Stimulated activated naive CD4-positive, alpha-beta T cell treated with Interleukin-2 at 50 U/mL for 16 hours (primary cell): Measurements from ENCODE around the gene RLN3.
"Not testable (repeated sequence)": the region's sequence is repeated elsewhere in the genome, so short reads cannot be mapped to it uniquely, and the experiment has no call there.

Experiments
- DNase-seq: peaks from one replicate; lab custom pipeline; 2025; lab: John Stamatoyannopoulos, UW

The RLN3 gene

DNA sequence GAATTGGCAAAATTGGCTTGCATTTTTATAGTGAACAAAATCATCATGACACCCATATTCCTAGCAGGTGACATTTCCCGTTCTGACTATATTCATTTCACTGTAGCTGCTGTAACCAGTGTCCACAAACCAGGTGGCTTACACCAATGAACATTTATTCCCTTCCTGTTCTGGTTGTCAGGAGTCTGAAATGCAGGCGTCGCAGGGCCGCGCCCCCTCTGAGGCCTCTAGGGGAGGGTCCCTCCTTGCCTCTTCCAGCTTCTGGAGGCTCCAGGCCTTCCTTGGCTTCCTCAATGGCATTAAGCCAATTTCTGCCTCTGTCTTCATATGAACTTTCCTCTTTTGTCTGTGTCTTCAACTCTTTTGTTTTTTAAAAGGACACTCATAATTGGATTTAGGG lies 6.5 kb upstream of the RLN3 start:
- no peak for DNase-seq

DNA sequence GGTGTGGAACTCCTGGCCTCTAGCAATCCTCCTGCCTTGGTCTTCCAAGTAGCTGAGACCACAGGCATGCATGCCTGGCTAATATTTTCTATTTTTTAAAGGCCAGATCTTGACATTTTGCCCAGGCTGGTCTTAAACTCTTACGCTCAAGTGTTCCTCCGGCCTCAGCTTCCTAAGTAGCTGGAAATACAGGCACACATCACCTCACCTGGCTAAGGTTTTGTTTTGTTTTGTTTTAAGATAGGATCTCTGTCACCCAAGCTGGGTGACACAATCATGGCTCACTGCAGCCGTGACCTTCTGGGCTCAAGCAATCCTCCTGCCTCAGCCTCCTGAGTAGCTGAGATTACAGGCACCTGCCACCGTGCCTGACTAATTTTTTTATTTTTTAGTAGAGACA lies 5.5 kb upstream of the RLN3 start:
- no peak for DNase-seq

DNA sequence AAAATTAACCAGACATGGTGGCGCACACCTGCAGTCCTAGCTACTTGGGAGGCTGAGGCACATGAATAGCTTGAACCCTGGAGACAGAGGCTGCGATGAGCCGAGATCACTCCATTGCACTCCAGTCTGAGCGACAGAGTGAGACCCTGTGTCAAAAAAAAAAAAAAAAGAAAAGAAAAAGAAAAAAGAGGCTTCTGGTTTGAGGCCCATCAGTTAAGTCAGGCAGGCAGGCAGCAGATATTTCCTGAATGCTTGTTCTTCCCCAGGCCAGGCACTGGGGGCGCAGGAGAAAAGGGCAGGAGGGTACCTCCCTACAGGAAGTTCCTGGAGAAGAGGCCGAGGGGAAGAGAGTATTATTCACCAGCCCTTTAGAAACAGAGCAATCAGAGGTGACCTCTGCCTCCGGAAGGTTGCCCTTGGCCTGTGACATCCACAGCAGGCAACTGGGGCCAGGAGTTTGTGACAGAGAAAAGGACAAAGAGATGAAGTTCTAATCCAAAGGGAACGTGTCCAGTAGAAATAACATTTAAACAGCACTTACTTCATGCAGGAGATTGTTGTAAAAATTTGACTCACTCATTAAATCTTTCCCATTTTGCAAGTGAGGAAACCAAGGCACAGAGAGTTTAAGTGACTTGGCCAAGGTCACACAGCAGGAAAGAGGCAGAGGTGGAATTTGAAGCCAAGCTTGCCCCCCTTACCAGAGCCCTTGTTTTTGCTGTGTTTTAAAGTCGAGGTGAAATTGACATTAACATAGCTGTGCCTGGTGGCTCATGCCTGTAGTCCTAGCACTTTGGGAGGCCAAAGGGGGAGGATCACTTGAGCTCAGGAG lies 4.3 kb upstream of the RLN3 start:
- no peak for DNase-seq

DNA sequence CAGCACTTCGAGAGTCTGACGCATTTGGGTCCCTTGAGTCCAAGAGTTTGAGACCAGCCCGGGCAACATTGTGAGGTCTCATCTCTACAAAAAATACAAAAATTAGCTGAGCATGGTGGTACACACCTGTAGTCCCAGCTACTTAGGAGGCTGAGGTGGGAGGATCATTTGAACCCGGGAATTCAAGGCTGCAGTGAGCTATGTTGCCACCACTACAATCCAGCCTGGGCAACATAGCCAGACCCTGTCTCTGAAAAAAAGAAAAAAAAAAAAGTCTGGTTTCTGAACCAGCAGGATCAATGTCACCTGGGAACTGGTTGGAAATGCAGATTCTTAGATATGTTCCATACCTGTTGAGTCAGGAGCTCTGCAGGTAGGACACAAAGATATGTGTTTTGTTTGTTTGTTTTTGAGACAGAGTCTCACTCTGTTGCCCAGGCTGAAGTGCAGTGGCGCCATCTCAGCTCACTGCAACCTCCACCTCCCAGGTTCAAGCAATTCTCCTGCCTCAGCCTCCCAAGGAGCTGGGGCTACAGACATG lies 1.2 kb upstream of the RLN3 start:
- DNase-seq = not testable (repeated sequence)

DNA sequence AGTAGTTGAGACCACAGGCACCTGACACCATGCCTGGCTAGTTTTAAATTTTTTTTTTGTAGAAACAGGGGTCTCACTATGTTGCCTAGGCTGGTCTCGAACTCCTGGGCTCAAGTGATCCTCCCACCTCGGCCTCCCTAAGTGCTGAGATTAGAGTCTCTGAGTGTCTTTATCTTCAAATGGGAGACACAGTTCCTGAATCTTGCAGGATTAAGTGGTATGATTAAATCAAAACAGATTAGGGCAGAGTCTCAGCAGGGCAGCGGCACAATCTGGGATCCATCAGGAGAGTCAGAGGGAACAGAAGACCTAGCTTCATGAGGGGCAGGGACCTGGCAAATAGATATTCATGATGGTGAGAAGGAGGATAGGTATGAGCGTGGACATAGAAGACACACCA lies 953 bp downstream of the RLN3 start:
- DNase-seq = no peak

- no peak for DNase-seq
Measured at GRCh38 chr19:14030997-14031718, 3.2 kb downstream of the RLN3 start.

DNA sequence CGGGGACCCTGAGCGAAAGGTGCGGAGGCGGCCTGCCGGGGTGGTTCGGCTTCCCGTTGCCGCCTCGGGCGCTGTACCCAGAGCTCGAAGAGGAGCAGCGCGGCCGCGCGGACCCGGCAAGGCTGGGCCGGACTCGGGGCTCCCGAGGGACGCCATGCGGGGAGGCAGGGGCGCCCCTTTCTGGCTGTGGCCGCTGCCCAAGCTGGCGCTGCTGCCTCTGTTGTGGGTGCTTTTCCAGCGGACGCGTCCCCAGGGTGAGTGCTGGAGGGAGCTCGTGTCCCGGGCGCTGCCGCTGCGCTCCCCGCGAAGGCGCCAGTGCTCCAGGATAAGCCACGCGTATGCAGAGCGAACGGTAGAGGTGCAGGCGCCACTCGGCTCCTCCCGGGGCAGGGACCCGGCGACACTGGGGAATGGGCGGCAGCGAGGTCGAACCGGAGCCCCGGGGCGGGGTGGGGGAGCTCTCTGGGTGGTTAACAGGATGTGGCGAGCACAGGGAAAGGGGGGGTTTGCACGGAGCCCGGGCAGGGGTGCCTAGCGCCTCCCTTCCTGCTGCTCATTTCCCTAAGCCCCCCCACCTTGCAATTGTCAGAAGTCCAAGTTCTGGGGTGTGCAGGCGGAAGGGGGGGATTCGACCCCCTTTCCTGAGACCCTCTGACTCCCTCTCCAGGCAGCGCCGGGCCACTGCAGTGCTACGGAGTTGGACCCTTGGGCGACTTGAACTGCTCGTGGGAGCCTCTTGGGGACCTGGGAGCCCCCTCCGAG lies 4.0 kb downstream of the RLN3 start, which contains the start of gene IL27RA:
Gene IL27RA, plus strand, starts transcription at position 44 of the 762 bp plus-strand sequence. Its CDS starts 111 bp downstream, at position 155.
- DNase-seq = peak; percentile 79

DNA sequence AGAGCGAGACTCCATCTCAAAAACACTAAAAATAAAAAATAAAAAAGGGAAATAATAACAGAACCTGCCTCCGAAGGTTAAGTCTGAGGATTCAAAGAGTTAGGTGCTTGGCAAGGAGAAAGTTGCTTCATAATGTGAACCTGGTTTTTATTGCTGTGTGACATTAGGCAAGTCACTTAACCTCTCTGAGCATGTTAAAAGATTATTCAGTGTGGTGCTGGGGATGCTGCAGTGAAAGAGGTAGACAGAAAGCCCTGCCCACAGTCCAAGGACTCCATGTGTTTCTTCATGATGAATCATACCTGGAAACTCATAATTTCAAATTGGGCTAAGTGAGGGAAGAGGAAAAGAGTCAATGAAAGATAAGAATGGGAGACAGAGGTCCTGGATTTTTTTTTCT lies 6.0 kb downstream of the RLN3 start:
- no peak for DNase-seq

DNA sequence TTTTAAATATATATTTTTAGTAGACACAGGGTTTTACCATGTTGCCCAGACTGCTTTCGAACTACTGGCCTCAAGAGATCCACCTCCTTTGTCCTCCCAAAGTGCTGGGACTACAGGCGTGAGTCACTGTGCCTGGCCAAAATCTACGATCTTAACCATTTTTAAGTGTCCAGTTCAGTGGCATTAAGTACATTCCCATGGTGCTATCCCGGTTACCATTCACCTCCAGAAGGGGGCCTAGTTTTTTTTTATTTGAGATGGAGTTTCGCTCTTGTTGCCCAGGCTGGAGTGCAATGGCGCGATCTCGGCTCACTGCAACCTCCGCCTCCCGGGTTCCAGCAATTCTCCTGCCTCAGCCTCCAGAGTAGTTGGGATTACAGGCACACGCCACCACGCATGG lies 7.2 kb downstream of the RLN3 start:
- not testable (repeated sequence) for DNase-seq

DNA sequence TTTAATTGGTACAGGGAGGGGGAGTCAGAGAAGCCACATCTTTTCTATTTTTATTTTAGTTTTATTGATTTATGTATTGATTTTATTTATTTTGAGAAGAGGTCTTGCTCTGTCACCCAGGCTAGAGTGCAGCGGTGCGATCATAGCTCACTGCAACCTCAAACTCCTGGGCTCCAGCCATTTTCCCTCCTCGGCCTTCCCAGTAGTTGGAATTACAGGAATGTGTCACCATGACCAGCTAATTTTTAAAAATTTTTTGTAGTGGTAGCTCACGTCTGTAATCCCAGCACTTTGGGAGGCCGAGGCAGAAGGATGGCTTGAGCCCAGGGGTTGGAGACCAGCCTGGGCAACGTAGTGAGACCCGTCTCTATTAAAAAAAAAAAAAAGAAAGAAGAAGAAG lies 7.8 kb downstream of the RLN3 start:
- DNase-seq = no peak

DNA sequence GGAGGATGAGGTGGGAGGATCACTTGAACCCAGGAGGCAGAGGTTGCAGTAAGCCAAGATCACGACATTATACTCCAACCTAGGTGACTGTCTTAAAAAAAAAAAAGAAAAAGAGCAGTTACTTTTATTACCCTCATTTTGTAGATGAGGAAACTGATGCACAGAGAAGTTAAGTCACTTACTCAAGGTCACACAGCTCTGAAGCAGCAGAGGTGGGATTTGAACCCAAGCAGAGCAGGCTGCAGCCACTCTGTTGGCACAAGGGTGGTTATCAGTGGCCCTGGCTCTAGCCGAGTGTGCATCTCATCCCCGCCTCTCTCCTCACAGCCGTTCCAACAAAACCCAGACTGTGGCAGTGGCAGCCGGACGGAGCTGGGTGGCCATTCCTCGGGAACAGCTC lies 11.2 kb downstream of the RLN3 start:
- no peak for DNase-seq

GRCh38 chr19:14042659-14043608 lies 15.0 kb downstream of the RLN3 start:
- DNase-seq = peak; percentile 7

DNA sequence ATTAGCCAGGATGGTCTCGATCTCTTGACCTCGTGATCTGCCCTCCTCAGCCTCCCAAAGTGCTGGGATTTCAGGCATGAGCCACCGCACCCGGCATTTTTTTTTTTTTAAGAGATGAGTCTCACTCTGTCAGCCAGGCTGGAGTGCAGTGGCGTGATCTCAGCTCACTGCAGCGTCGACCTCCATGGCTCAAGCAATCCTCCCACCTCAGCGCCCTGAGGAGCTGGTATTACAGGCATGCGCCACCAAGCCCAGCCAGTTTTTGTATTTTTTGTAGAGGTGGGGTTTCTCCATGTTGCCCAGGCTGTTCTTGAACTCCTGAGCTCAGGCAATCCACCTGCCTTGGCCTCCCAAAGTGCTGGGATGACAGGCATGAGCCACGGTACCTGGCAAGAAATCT lies 19.9 kb downstream of the RLN3 start:
- not testable (repeated sequence) for DNase-seq

DNA sequence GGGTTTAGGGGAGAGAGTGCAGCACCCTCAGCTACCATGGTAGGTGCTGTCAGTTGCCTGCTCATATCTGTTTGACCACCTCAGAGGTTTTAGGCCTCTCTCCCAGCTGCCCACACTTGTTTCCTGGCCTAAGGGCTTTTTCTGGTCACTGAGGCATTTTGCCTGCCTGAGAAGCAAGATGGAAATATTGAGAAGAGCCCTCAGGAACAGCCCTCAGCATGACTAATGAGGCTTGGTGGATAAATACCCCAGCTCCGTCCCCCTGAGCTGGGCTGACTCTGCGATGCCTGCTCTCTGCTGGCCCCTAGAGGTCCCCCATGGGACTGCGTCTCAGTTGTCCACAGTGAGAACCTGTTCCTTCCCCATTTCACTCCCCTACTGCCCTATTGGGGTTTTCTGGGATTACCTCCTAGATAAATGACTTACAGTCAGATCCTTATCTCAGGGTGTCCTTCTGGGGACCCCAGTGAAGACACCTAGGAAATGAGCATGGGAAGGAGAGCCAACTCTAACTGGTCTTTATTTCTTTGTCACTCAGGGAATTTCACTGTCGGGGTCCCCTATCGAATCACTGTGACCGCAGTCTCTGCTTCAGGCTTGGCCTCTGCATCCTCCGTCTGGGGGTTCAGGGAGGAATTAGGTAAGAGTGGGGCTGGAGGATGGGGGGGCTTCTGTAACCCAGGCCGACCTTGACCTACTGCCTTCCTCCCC lies 20.6 kb downstream of the RLN3 start:
- DNase-seq = peak; percentile 70

GRCh38 chr19:14050512-14050911 lies 22.6 kb downstream of the RLN3 start:
- no peak for DNase-seq

- DNase-seq = not testable (repeated sequence)
Measured at GRCh38 chr19:14050961-14051360, 23.0 kb downstream of the RLN3 start.

DNA sequence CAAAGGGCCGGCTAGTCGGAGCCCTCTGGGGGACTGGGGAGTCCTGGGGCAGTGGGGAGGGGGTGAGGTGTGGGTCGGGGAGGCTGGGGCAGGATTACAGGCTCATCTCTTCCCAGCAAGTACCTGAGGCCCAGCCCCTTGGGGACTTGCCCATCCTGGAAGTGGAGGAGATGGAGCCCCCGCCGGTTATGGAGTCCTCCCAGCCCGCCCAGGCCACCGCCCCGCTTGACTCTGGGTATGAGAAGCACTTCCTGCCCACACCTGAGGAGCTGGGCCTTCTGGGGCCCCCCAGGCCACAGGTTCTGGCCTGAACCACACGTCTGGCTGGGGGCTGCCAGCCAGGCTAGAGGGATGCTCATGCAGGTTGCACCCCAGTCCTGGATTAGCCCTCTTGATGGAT lies 24.0 kb downstream of the RLN3 start:
- DNase-seq = no peak

GRCh38 chr19:14052470-14052869 lies 24.5 kb downstream of the RLN3 start:
- no peak for DNase-seq

- DNase-seq = no peak
Measured at GRCh38 chr19:14053032-14053431, 25.1 kb downstream of the RLN3 start.

DNA sequence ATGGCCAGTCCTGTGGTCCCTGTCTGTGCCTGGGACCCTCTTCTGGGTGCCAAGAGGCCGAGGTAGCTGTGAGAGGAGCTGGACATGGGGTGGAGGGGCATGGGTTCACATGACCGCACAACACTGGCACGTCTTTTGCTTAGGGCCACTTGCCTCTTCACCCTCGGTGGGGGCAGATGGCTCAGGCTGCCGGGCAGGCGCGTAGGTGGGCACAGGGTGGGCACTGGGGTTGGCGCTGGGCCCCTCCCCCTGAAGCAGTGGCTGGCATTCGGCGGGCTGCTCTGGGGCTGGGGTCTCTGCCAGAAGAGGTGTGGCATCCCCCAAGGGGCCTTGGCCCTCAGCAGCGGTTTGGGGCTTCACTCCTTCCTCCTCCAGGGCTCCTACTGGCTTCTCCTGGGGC lies 25.6 kb downstream of the RLN3 start:
- no peak for DNase-seq

DNA sequence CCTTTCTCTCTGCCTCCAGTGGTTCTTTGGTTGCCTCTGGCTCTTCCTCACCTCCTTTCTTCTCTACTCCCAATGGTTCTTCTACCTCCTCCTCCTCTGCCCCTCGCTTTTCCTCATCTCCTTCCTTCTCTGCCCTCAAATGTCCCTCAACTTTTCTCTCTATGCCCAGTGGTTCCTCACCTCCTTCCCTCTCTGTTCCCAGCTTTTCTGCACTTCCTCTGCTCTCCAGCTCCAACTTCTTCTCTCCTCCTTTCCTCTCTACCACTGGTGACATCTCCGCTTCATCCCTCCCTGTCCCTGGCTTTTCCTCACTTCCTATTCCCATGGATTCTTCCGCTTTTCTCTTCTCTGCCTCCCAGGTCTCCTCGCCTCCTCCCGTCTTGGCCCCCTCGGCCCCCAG lies 26.2 kb downstream of the RLN3 start:
- DNase-seq = no peak
